Peyer's patch (tissue), 4 donors: ENCODE data around the gene SLC49A4.

Experiments used
- CTCF ChIP-seq, 6 experiments: fragments of 450-650 bp in 4 of 6; fragments of 200-600 bp in 2 of 6; sonication (generic) in 1 of 6; IDR thresholded peaks; one replicate each; pipeline ENCODE4 v1.5.1; 2017 to 2019; ENCODE audit warnings: antibody characterized with exemption in 6 of 6, mild to moderate bottlenecking in 3 of 6, moderate library complexity in 1 of 6
- POLR2A ChIP-seq, 2 donors: fragments of 450-650 bp; IDR thresholded peaks; one replicate each; pipeline ENCODE4 v1.5.1; 2017; ENCODE audit warnings: antibody characterized with exemption in 2 of 2, mild to moderate bottlenecking in 2 of 2, moderate library complexity in 2 of 2

DNA sequence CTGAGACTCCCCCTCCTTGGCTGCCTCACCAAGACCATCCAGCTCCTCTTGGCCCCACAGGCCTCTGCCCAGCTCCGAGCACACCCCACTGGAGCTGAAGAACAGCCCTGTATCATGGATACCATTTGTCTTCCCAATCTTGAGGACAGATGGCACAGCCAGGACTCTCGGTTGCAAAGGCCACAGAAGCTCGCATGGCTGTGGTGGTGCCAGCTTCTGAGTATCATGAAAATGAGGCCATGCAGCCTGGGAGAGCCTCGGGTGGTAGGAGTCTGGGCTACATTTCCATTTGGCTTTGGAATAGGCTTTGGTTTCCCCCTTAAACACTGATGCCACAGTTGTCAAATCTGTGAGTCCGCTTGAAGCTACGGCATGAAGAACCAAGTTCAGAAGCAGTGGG lies 126.1 kb downstream of the SLC49A4 start:
- TF ChIP-seq CTCF (IDR thresholded peaks at IDR 0.05), result no peak
- TF ChIP-seq POLR2A (IDR thresholded peaks at IDR 0.05), result no peak
